Muscle layer of colon (tissue), 2 donors: ENCODE data around the gene AFF3.
"Not testable (repeated sequence)": the region's sequence is repeated elsewhere in the genome, so short reads cannot be mapped to it uniquely, and the experiment has no call there.

ENCODE experiments used
- H3K27ac ChIP-seq: one replicate; pipeline ENCODE4 v1.7.0; 2013; ENCODE audit warnings: low read depth, mild to moderate bottlenecking, low read length, moderate library complexity
- H3K27me3 ChIP-seq, 2 donors: one replicate each; pipeline ENCODE4 v1.7.0; 2013; ENCODE audit warnings: low read length in 2 of 2, mild to moderate bottlenecking in 2 of 2; ENCODE audit not compliant: insufficient read depth in 2 of 2, control insufficient read depth in 1 of 2
- H3K36me3 ChIP-seq: one replicate; pipeline ENCODE4 v1.7.0; 2013; ENCODE audit warnings: mild to moderate bottlenecking, low read length; ENCODE audit not compliant: insufficient read depth
- H3K4me1 ChIP-seq: one replicate; pipeline ENCODE4 v1.7.0; 2013; ENCODE audit warnings: mild to moderate bottlenecking, low read length; ENCODE audit not compliant: insufficient read depth
- H3K4me3 ChIP-seq, 2 donors: one replicate each; pipeline ENCODE4 v1.7.0; 2013; ENCODE audit warnings: low read length in 2 of 2, low read depth in 1 of 2, mild to moderate bottlenecking in 1 of 2, moderate library complexity in 1 of 2
- H3K9ac ChIP-seq: one replicate; pipeline ENCODE4 v1.7.0; 2013; ENCODE audit warnings: low read length
- H3K9me3 ChIP-seq: one replicate; pipeline ENCODE4 v1.7.0; 2013; ENCODE audit warnings: mild to moderate bottlenecking, low read length
- donor health status: abdominal sarcoma.
- donor health status: Adenocarcinoma of cecum.

The AFF3 gene

GRCh38 chr2:99949963-99950362 lies 192.4 kb downstream of the AFF3 start:
- no peak overlapping the region for H3K27ac ChIP-seq
- no peak overlapping the region for H3K4me3 ChIP-seq
- H3K27me3 ChIP-seq = no peaks in the 10 kb centered on the region
- H3K9ac ChIP-seq = no peak overlapping the region
- H3K4me1 ChIP-seq = no peaks in the 10 kb centered on the region
- no peaks in the 10 kb centered on the region for H3K9me3 ChIP-seq
- no peaks in the 10 kb centered on the region for H3K36me3 ChIP-seq

- H3K4me3 ChIP-seq = no peak overlapping the region
- H3K27me3 ChIP-seq = no peaks in the 10 kb centered on the region
- H3K9me3 ChIP-seq = no peaks in the 10 kb centered on the region
- no peaks in the 10 kb centered on the region for H3K36me3 ChIP-seq
- no peaks in the 10 kb centered on the region for H3K4me1 ChIP-seq
- H3K9ac ChIP-seq = no peak overlapping the region
- H3K27ac ChIP-seq = no peak overlapping the region
Observed at GRCh38 chr2:99949530-99949929, 192.9 kb downstream of the AFF3 start.

DNA sequence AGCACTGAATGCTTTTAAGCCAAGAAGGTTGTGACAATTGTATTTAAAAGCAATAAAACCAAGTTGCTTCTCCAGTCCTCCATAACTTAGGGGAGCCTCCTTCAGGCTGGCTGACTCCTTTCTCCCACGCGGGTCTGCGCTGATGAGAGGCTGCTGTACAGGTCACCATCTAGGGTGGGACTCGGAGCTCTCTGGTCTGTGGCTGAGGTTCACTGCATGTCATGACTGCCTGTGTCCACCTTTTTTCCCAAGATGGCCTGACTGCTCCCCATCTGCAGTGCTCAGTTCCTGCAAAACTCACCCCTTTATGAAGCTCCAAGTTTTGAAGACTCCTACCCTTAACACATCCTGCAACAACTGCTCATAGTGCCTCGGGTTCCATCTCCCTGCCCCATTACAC lies 194.4 kb downstream of the AFF3 start:
- no peak overlapping the region for H3K27ac ChIP-seq
- no peaks in the 10 kb centered on the region for H3K9me3 ChIP-seq
- H3K36me3 ChIP-seq = no peaks in the 10 kb centered on the region
- H3K4me3 ChIP-seq = no peak overlapping the region
- H3K4me1 ChIP-seq = no peaks in the 10 kb centered on the region
- H3K27me3 ChIP-seq = no peaks in the 10 kb centered on the region
- H3K9ac ChIP-seq = no peak overlapping the region

- not testable (repeated sequence) for H3K27me3 ChIP-seq, H3K4me3 ChIP-seq, H3K4me1 ChIP-seq, H3K9me3 ChIP-seq, H3K27ac ChIP-seq, H3K9ac ChIP-seq, H3K36me3 ChIP-seq
Observed at GRCh38 chr2:99947366-99947765, 195.0 kb downstream of the AFF3 start.

DNA sequence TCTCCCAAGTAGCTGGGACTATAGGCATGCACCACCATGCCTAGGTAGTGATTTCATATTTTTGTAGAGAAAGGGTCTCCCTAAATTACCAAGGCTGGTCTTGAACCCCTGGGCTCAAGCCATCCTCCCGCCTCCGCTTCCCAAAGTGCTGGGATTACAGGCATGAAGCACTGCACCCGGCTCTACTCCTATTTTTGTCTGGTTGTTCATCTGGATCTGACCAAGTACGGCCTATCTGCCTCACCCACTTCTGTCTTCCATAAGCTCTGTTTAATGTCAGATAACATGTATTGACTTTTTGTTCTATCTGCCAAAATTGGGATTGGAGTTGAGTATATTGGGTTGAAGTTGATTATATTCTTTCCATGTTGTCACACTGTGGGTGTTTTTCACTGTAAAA lies 198.4 kb downstream of the AFF3 start:
- no peaks in the 10 kb centered on the region for H3K9me3 ChIP-seq
- H3K36me3 ChIP-seq = no peaks in the 10 kb centered on the region
- no peaks in the 10 kb centered on the region for H3K4me1 ChIP-seq
- H3K27me3 ChIP-seq = no peaks in the 10 kb centered on the region
- H3K9ac ChIP-seq = no peak overlapping the region
- no peak overlapping the region for H3K27ac ChIP-seq
- no peak overlapping the region for H3K4me3 ChIP-seq

- Histone ChIP-seq H3K36me3 (no peaks in the 10 kb centered on the region), H3K4me1 (no peaks in the 10 kb centered on the region), H3K27me3 (no peaks in the 10 kb centered on the region), H3K27ac (no peak overlapping the region), H3K9me3 (no peaks in the 10 kb centered on the region), H3K4me3 (no peak overlapping the region), H3K9ac (no peak overlapping the region)
Observed at GRCh38 chr2:99942561-99943347, 199.6 kb downstream of the AFF3 start.

- Histone ChIP-seq H3K27ac (no peak overlapping the region), H3K9me3 (no peaks in the 10 kb centered on the region), H3K4me3 (no peak overlapping the region), H3K36me3 (no peaks in the 10 kb centered on the region), H3K27me3 (no peaks in the 10 kb centered on the region), H3K9ac (no peak overlapping the region), H3K4me1 (no peaks in the 10 kb centered on the region)
Observed at GRCh38 chr2:99940963-99941362, 201.4 kb downstream of the AFF3 start.

DNA sequence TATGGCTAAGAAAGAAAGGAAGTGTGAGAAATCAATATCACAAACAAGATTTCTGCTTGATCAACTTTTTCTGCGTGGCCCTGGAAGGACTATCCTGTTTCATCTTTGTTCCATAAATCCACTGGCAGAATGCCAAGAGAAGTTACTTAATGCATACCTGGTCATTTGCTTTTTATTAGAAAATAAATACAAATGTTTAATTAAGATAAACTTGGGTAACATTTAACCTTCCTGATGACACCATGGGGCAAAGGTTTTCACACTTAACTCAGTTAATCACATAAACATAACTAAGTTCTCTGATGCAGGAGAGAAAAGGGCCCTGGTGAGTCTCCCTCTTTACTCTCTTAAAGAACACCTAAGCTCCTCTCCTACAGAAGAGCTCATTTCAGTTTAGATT lies 203.3 kb downstream of the AFF3 start:
- Histone ChIP-seq H3K9me3 (no peaks in the 10 kb centered on the region), H3K4me3 (no peak overlapping the region), H3K9ac (no peak overlapping the region), H3K27ac (no peak overlapping the region), H3K4me1 (no peaks in the 10 kb centered on the region), H3K27me3 (no peaks in the 10 kb centered on the region), H3K36me3 (no peaks in the 10 kb centered on the region)

DNA sequence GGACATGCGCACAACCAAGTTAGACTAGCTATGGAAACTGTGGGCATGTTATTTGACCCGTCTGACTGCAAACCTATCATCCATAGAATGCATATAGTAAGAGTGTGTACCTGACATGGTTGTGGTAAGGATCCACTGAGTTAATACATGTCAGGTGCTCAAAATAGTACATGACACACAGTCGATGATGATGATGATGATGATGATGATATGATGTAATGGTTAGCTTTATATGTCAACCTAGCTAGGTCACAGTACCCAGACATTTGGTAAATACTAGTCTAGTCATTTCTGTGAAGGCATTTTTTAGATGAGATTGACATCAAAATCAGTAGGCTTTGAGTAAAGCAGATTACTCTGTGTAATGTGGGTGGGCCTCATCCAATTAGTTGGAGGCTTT lies 204.1 kb downstream of the AFF3 start:
- Histone ChIP-seq H3K27ac (no peak overlapping the region), H3K9ac (no peak overlapping the region), H3K27me3 (no peaks in the 10 kb centered on the region), H3K9me3 (no peaks in the 10 kb centered on the region), H3K4me3 (no peak overlapping the region), H3K4me1 (no peaks in the 10 kb centered on the region), H3K36me3 (no peaks in the 10 kb centered on the region)

DNA sequence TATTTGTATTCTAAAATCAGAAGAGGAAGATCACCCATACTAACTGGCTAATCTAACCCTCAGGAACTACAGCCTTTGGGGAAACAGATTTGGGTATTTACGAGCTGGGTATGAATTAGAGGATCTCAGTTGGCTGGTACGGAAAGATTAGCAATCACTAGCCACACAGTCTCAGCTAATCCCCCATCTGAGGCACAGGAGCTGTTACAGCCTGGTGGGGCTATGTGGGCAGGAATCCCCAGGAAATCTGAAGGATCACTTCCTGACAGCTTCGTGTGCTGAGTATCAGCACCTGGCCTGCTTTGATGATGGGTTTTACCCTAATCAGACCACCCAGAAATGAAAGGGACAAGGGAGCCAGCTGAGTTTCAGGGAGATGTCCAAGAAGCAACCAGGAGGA lies 206.3 kb downstream of the AFF3 start:
- Histone ChIP-seq H3K4me1 (no peaks in the 10 kb centered on the region), H3K9ac (no peak overlapping the region), H3K36me3 (no peaks in the 10 kb centered on the region), H3K4me3 (no peak overlapping the region), H3K27ac (no peak overlapping the region), H3K27me3 (no peaks in the 10 kb centered on the region), H3K9me3 (no peaks in the 10 kb centered on the region)

DNA sequence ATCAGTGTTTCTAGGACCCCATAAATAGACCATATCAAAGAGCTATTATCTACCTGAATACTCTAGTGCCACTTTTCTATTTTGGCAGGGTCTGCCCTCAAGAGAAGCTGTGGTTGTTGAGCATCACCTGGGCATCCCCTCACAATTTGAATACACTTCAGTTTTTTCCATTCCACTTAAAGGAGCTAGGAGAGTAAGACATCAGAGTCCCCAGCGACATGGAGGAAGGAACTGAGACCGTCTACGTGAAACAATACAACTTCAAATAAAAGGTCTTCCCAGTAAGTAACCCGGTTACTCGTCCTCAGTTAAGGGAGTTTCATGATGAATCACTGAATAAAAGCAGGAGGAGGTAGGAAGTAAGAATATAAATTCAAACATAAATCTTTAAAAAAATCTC lies 206.7 kb downstream of the AFF3 start:
- Histone ChIP-seq H3K9me3 (no peaks in the 10 kb centered on the region), H3K4me3 (no peak overlapping the region), H3K36me3 (no peaks in the 10 kb centered on the region), H3K27me3 (no peaks in the 10 kb centered on the region), H3K4me1 (no peaks in the 10 kb centered on the region), H3K9ac (no peak overlapping the region), H3K27ac (no peak overlapping the region)

DNA sequence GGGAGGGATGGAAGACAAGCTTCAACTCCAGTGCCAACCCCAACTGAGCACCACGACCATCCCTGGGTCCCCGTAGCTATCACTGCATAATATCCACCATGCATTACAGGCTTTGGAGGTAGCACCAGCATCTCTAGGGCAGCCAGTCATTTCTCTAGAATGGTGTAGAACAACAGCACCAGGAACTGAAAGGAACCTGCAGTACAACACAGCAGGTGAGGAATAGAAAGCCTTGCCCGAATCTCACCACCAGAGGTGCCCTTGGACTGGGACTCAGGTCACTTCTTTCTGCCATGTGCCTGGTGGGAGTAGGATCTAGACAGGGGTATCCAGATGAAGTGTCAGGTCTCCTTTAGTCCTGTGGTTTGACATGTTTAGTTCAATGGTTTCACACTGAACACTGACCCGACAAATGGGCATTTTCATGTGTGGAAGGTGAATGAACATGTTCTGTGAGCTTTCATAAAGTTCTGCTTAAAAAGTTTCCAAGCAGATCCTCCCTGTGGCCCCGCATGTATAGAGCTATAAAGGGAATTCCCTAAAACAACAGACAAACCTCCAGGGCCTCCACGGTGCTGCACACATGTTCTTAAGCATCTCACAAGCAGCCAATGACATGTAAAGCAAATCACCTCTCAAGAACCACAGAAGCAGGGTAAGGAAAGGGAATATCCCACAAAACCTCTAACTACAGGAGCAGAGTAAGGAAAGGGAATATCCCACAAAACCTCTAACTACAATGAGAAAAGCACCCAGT lies 208.3 kb downstream of the AFF3 start:
- Histone ChIP-seq H3K27me3 (no peaks in the 10 kb centered on the region), H3K36me3 (no peaks in the 10 kb centered on the region), H3K4me3 (no peak overlapping the region), H3K27ac (no peak overlapping the region), H3K9ac (no peak overlapping the region), H3K4me1 (no peaks in the 10 kb centered on the region), H3K9me3 (no peaks in the 10 kb centered on the region)
